ENCODE results near the gene MRPS34.

Gene MRPS34

GRCh38 chr16:1740781-1741490, 32.0 kb downstream of the MRPS34 start:
- TF ChIP-seq, protein P1, sequence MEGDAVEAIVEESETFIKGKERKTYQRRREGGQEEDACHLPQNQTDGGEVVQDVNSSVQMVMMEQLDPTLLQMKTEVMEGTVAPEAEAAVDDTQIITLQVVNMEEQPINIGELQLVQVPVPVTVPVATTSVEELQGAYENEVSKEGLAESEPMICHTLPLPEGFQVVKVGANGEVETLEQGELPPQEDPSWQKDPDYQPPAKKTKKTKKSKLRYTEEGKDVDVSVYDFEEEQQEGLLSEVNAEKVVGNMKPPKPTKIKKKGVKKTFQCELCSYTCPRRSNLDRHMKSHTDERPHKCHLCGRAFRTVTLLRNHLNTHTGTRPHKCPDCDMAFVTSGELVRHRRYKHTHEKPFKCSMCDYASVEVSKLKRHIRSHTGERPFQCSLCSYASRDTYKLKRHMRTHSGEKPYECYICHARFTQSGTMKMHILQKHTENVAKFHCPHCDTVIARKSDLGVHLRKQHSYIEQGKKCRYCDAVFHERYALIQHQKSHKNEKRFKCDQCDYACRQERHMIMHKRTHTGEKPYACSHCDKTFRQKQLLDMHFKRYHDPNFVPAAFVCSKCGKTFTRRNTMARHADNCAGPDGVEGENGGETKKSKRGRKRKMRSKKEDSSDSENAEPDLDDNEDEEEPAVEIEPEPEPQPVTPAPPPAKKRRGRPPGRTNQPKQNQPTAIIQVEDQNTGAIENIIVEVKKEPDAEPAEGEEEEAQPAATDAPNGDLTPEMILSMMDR (IDR thresholded peaks at IDR 0.05): no peak

DNA sequence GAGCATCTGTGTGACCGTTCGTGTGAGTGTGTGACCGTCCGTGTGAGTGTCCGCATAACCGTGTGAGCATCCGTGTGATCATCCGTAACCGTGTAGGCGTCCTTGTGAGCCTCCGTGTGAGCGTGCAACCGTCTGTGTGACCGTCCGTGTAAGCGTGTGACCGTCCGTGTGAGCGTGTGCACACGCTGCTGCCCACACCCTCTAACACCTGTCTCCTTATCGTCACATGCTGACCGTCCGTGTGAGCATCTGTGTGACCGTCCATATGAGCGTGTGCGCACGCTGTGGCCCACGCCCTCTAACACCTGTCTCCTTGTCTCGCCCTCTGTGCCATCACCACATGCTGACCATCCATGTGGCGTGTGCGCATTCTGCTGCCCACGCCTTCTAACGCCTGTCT, 32.7 kb downstream of the MRPS34 start:
- TF ChIP-seq, protein P1 (IDR thresholded peaks at IDR 0.05): no peak

- TF ChIP-seq, protein P1 (IDR thresholded peaks at IDR 0.05): no peak
Measured at GRCh38 chr16:1734816-1735215, 38.1 kb downstream of the MRPS34 start.

DNA sequence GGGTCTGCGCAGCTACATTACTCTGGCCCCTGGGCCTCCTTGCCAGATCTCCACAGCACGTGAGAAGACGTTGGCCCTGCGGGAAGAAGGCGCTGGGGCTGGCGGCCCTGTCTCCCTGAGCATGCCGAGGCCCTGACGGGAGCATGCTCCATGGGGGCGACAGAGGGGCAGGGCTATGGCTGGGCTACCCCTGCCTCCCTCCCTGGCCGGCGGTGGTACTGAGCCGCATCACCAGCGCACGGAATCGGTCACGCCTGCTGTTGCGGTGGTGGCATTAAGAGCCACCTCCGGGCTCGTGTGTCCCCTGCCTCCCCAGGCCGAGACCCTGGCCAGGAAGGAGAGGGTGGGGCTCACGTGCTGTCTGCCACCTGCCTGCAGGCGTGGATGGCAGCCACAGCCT, 38.8 kb downstream of the MRPS34 start:
- TF ChIP-seq, protein P1 (IDR thresholded peaks at IDR 0.05): no peak

- TF ChIP-seq, protein P1 (IDR thresholded peaks at IDR 0.05): no peak
Measured at GRCh38 chr16:1732071-1732470, 40.9 kb downstream of the MRPS34 start.

DNA sequence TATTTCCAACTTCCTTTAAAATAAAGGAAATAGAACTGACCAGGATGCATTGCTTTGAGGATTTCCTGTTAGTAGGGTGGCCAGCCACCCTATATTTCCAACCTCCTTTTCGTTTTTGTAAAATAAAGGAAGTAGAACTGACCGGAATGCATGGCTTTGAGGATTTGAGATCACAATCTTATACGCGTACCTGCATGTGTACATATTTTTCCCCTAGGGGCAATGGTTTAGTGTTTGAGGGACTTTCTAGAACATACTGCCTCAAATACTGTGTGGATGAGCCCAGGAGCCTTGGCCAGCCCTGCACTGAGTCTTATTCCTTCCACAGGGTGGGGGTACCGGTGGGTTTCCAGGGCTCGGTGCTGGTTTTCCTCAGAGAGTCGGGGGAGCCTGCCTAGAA, 41.3 kb downstream of the MRPS34 start:
- TF ChIP-seq, protein P1 (IDR thresholded peaks at IDR 0.05): no peak

DNA sequence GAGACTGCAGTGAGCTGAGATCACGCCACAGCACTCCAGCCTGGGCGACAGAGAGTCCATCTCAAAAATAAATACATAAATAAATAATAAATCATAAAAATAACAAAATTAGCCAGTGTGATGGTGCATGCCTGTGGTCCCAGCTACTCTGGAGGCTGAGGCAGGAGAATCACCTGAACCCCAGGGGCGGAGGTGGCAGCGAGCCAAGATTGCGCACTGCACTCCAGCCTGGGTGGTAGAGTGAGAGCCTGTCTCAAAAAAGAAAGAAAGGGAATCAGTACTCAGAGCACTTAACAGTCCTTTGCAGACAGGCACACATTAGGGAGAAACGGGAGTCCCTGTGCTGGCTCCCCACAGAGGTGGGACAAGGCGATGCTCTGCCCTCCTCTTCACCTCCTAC, 41.9 kb downstream of the MRPS34 start:
- TF ChIP-seq, protein P1 (IDR thresholded peaks at IDR 0.05): no peak

DNA sequence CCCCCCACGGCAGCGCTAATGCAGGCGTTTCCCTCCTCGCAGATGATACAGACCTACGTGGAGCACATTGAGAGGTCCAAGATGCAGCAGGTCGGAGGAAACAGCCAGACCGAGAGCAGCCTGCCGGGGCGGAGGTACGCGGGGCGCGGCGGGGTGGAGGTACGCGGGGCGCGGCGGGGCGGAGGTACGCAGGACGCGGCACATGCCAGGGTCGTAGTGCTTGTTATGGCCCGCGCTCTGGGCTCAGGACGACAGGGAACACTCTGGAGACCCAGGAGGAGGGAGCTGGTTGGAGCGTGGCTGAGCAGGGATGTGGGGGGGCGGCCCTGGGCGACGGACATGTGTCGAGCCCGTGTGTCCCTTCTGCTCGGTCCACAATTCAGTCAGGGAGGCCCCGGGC, 43.5 kb downstream of the MRPS34 start:
- TF ChIP-seq, protein P1 (IDR thresholded peaks at IDR 0.05): no peak
